HUES6 (cell line): Measurements from ENCODE around the gene RPL18.
"Not testable (repeated sequence)": the region's sequence is repeated elsewhere in the genome, so short reads cannot be mapped to it uniquely, and the experiment has no call there.

ENCODE experiments used
- H3K27ac ChIP-seq: 2 replicates; pipeline ENCODE4 v1.7.0; 2013; ENCODE audit warnings: low read depth, mild to moderate bottlenecking, low read length, inconsistent platforms
- H3K27me3 ChIP-seq: 2 replicates; pipeline ENCODE4 v1.6.1; 2013; ENCODE audit warnings: low read length; ENCODE audit not compliant: control insufficient read depth, insufficient read depth
- H3K36me3 ChIP-seq: 2 replicates; pipeline ENCODE4 v1.6.1; 2013; ENCODE audit warnings: low read length; ENCODE audit not compliant: control insufficient read depth, insufficient read depth
- H3K4me1 ChIP-seq: 2 replicates; pipeline ENCODE4 v1.6.1; 2013; ENCODE audit warnings: low read length; ENCODE audit not compliant: control insufficient read depth, insufficient read depth
- H3K4me3 ChIP-seq: 2 replicates; pipeline ENCODE4 v1.5.1; 2013; ENCODE audit warnings: low read depth, low read length
- H3K9ac ChIP-seq: one replicate; pipeline ENCODE4 v1.6.1; 2013; ENCODE audit warnings: mild to moderate bottlenecking, low read length
- H3K9me3 ChIP-seq: 2 replicates; pipeline ENCODE4 v1.6.1; 2013; ENCODE audit warnings: low read depth, low read length; ENCODE audit not compliant: control insufficient read depth, insufficient read depth

The RPL18 gene

GRCh38 chr19:48618916-48619691 is at the start of gene RPL18, which contains the start of gene SPHK2:
Gene RPL18, minus strand, starts transcription at chr19:48619178. Its CDS starts 35 bp downstream, at chr19:48619143.
Gene SPHK2, plus strand, starts transcription at chr19:48619506. Its CDS starts 1,009 bp downstream, at chr19:48620515.
- no peaks in the 10 kb centered on the region for H3K9me3 ChIP-seq
- peak within 1 kb of the TSS; percentile 82 for H3K27ac ChIP-seq
- peak within 1 kb of the TSS; percentile 91 for H3K4me3 ChIP-seq
- peaks cover 36% of the 10 kb centered on the region for H3K36me3 ChIP-seq
- H3K4me1 ChIP-seq: peaks cover 43% of the 10 kb centered on the region
- H3K27me3 ChIP-seq: no peaks in the 10 kb centered on the region
- peak within 1 kb of the TSS; percentile 95 for H3K9ac ChIP-seq

GRCh38 chr19:48668761-48669160 is 49.8 kb upstream of the RPL18 start:
- Histone ChIP-seq H3K4me3 (no peak overlapping the region), H3K9me3 (0 out of 2 replicates have a peak, but pooled peaks cover 3% of the 10 kb centered on the region), H3K9ac (no peak overlapping the region), H3K27ac (no peak overlapping the region), H3K4me1 (peaks cover 14% of the 10 kb centered on the region), H3K36me3 (no peaks in the 10 kb centered on the region), H3K27me3 (peaks cover 8% of the 10 kb centered on the region; the same call in 1 of the 2 replicates)

GRCh38 chr19:48668332-48668731 is 49.4 kb upstream of the RPL18 start:
- H3K27me3 ChIP-seq: peaks cover 4% of the 10 kb centered on the region; the same call in 1 of the 2 replicates
- peaks cover 10% of the 10 kb centered on the region for H3K4me1 ChIP-seq
- no peaks in the 10 kb centered on the region for H3K36me3 ChIP-seq
- no peak overlapping the region for H3K4me3 ChIP-seq
- no peak overlapping the region for H3K27ac ChIP-seq
- 0 out of 2 replicates have a peak, but pooled peaks cover 3% of the 10 kb centered on the region for H3K9me3 ChIP-seq
- H3K9ac ChIP-seq: no peak overlapping the region

GRCh38 chr19:48665786-48666185 is 46.8 kb upstream of the RPL18 start:
- no peaks in the 10 kb centered on the region for H3K4me1 ChIP-seq
- H3K9me3 ChIP-seq: 0 out of 2 replicates have a peak, but pooled peaks cover 3% of the 10 kb centered on the region
- H3K4me3 ChIP-seq: no peak overlapping the region
- H3K27ac ChIP-seq: no peak overlapping the region
- no peak overlapping the region for H3K9ac ChIP-seq
- no peaks in the 10 kb centered on the region for H3K36me3 ChIP-seq
- no peaks in the 10 kb centered on the region for H3K27me3 ChIP-seq

GRCh38 chr19:48664476-48664875 is 45.5 kb upstream of the RPL18 start:
- Histone ChIP-seq H3K4me1 (no peaks in the 10 kb centered on the region), H3K27ac (no peak overlapping the region), H3K27me3 (no peaks in the 10 kb centered on the region), H3K36me3 (no peaks in the 10 kb centered on the region), H3K4me3 (no peak overlapping the region), H3K9me3 (0 out of 2 replicates have a peak, but pooled peaks cover 2% of the 10 kb centered on the region), H3K9ac (no peak overlapping the region)

GRCh38 chr19:48663667-48664066 is 44.7 kb upstream of the RPL18 start:
- Histone ChIP-seq H3K27me3 (no peaks in the 10 kb centered on the region), H3K4me3 (no peak overlapping the region), H3K27ac (no peak overlapping the region), H3K4me1 (no peaks in the 10 kb centered on the region), H3K9me3 (no peaks in the 10 kb centered on the region), H3K9ac (no peak overlapping the region), H3K36me3 (no peaks in the 10 kb centered on the region)

- H3K36me3 ChIP-seq: no peaks in the 10 kb centered on the region
- H3K4me1 ChIP-seq: peaks cover 7% of the 10 kb centered on the region
- no peaks in the 10 kb centered on the region for H3K27me3 ChIP-seq
- H3K9ac ChIP-seq: no peak overlapping the region
- no peaks in the 10 kb centered on the region for H3K9me3 ChIP-seq
- H3K4me3 ChIP-seq: no peak overlapping the region
- no peak overlapping the region for H3K27ac ChIP-seq
These were observed 42.7 kb upstream of the RPL18 start for GRCh38 chr19:48661711-48662090.

GRCh38 chr19:48660852-48661710 is 42.1 kb upstream of the RPL18 start:
- no peak overlapping the region for H3K27ac ChIP-seq
- H3K27me3 ChIP-seq: no peaks in the 10 kb centered on the region
- no peaks in the 10 kb centered on the region for H3K9me3 ChIP-seq
- H3K4me3 ChIP-seq: no peak overlapping the region
- H3K9ac ChIP-seq: no peak overlapping the region
- H3K36me3 ChIP-seq: no peaks in the 10 kb centered on the region
- peaks cover 8% of the 10 kb centered on the region for H3K4me1 ChIP-seq

- no peak overlapping the region for H3K9ac ChIP-seq
- peaks cover 8% of the 10 kb centered on the region for H3K4me1 ChIP-seq
- no peaks in the 10 kb centered on the region for H3K36me3 ChIP-seq
- no peaks in the 10 kb centered on the region for H3K27me3 ChIP-seq
- H3K9me3 ChIP-seq: no peaks in the 10 kb centered on the region
- H3K27ac ChIP-seq: no peak overlapping the region
- no peak overlapping the region for H3K4me3 ChIP-seq
These were observed 40.8 kb upstream of the RPL18 start for GRCh38 chr19:48659768-48660167.

- no peaks in the 10 kb centered on the region for H3K36me3 ChIP-seq
- H3K9me3 ChIP-seq: no peaks in the 10 kb centered on the region
- no peak overlapping the region for H3K4me3 ChIP-seq
- H3K27me3 ChIP-seq: no peaks in the 10 kb centered on the region
- H3K4me1 ChIP-seq: peaks cover 13% of the 10 kb centered on the region
- H3K9ac ChIP-seq: no peak overlapping the region
- H3K27ac ChIP-seq: no peak overlapping the region
These were observed 39.5 kb upstream of the RPL18 start for GRCh38 chr19:48658483-48658882.

- H3K4me1 ChIP-seq: peaks cover 13% of the 10 kb centered on the region
- H3K36me3 ChIP-seq, H3K4me3 ChIP-seq, H3K9ac ChIP-seq, H3K27me3 ChIP-seq, H3K27ac ChIP-seq, H3K9me3 ChIP-seq: not testable (repeated sequence)
These were observed 38.9 kb upstream of the RPL18 start for GRCh38 chr19:48657828-48658227.
